ENCODE results near the gene CRY2. TPM values are rescaled to one million over a fixed set of nuclear protein-coding genes. Genes with fewer than 3 reads are reported as not detected.
A peak's percentile ranks its signal among the peaks of the same experiment; 100 is the strongest.

Gene CRY2
- polyA plus RNA-seq, 2 of the 4 experiments (the other 2 are of a cell fraction) = 3.2 to 4.1 TPM

GRCh38 chr11:45848654-45849081, 1.4 kb downstream of the CRY2 start:
- ChIA-PET POLR2A (interaction anchor here (0.6 kb wide), 1 partner anchor 31 kb away, joined by 3 read pairs; no protein-coding TSS in a partner anchor), CTCF (interaction anchor here (0.6 kb wide), 1 partner anchor 8 kb away, joined by 3 read pairs; no protein-coding TSS in a partner anchor)
- DNase-seq (ENCODE audit: low read depth in 1 of 2, low spot score in 1 of 2) = no peak
- no peak for ATAC-seq
- H3K4me3 ChIP-seq = no peak overlapping the region
- H3K27ac ChIP-seq = no peak overlapping the region; a peak in 1 of 6 replicates
- H3K4me2 ChIP-seq = peak overlapping the region; percentile 88
- 41% methylated on average over 8 of the region's 8 CpGs for WGBS (ENCODE audit: missing lambda C conversion rate)
- H3K9me3 ChIP-seq = no peaks in the 10 kb centered on the region
- TF ChIP-seq HOXB13 (CRISPR knock-in tag; IDR thresholded peaks at IDR 0.05; ENCODE audit: low read depth) (no peak), RAD21 (conservative IDR thresholded peaks at IDR 0.05 in 1 of 2, IDR thresholded peaks at IDR 0.05 in 1 of 2) (no peak), RARB (CRISPR knock-in tag; IDR thresholded peaks at IDR 0.05) (no peak), POLR2A (IDR thresholded peaks at IDR 0.05; ENCODE audit: low read length) (no peak), RCOR1 (IDR thresholded peaks at IDR 0.05; ENCODE audit: low read depth, low read length) (no peak), TP53 (CRISPR knock-in tag; IDR thresholded peaks at IDR 0.05) (no peak), FOXS1 (CRISPR knock-in tag; IDR thresholded peaks at IDR 0.05) (no peak), SMC3 (IDR thresholded peaks at IDR 0.05) (no peak), MAFK (IDR thresholded peaks at IDR 0.05; ENCODE audit: partially characterized antibody) (no peak), CHD4 (IDR thresholded peaks at IDR 0.05; ENCODE audit: borderline replicate concordance) (no peak), HOXA7 (CRISPR knock-in tag; IDR thresholded peaks at IDR 0.05) (no peak), RFX5 (IDR thresholded peaks at IDR 0.05) (no peak)
- no peak for FAIRE-seq
- H3K4me1 ChIP-seq = peaks cover 15% of the 10 kb centered on the region

- no peak overlapping the region for H3K4me3 ChIP-seq
- H3K4me2 ChIP-seq = no peak overlapping the region
- no peak for TF ChIP-seq TFCP2L1 (CRISPR knock-in tag; IDR thresholded peaks at IDR 0.05)
- TF ChIP-seq FOSB (CRISPR knock-in tag; IDR thresholded peaks at IDR 0.05) = no peak
- TF ChIP-seq, protein P1, sequence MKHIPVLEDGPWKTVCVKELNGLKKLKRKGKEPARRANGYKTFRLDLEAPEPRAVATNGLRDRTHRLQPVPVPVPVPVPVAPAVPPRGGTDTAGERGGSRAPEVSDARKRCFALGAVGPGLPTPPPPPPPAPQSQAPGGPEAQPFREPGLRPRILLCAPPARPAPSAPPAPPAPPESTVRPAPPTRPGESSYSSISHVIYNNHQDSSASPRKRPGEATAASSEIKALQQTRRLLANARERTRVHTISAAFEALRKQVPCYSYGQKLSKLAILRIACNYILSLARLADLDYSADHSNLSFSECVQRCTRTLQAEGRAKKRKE (CRISPR knock-in tag; IDR thresholded peaks at IDR 0.05; ENCODE audit: low read depth) = no peak
- TF ChIP-seq, protein P2, sequence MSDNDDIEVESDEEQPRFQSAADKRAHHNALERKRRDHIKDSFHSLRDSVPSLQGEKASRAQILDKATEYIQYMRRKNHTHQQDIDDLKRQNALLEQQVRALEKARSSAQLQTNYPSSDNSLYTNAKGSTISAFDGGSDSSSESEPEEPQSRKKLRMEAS (IDR thresholded peaks at IDR 0.05) = no peak
- no peak for TF ChIP-seq NFE2L2 (conservative IDR thresholded peaks at IDR 0.05; ENCODE audit: low read length)
- no peak for TF ChIP-seq PHF8 (IDR thresholded peaks at IDR 0.05; ENCODE audit: borderline replicate concordance, low read depth)
- no peak for TF ChIP-seq ESRRA (IDR thresholded peaks at IDR 0.05; ENCODE audit: borderline replicate concordance, low read length)
- no peak for TF ChIP-seq CBX8 (IDR thresholded peaks at IDR 0.05)
- TF ChIP-seq ZSCAN20 (CRISPR knock-in tag; IDR thresholded peaks at IDR 0.05) = no peak
- ChIA-PET POLR2A (no interaction called here), CTCF (interaction anchor here (0.6 to 1.9 kb wide), 7 partner anchors 10 to 480 kb away, joined by 3 to 9 read pairs (median 3); no protein-coding TSS in a partner anchor)
- no peak for DNase-seq (ENCODE audit: low read depth in 1 of 2, low spot score in 1 of 2)
- H3K27ac ChIP-seq = no peak overlapping the region
- no peak for FAIRE-seq
- no peak for ATAC-seq
- no peaks in the 10 kb centered on the region for H3K9me3 ChIP-seq
- 85% methylated on average over 2 of the region's 2 CpGs for WGBS (ENCODE audit: missing lambda C conversion rate)
- H3K4me1 ChIP-seq = peaks cover 12% of the 10 kb centered on the region; the same call in 2 of the 3 replicates
These were observed 3.2 kb downstream of the CRY2 start for GRCh38 chr11:45850446-45850845.

DNA sequence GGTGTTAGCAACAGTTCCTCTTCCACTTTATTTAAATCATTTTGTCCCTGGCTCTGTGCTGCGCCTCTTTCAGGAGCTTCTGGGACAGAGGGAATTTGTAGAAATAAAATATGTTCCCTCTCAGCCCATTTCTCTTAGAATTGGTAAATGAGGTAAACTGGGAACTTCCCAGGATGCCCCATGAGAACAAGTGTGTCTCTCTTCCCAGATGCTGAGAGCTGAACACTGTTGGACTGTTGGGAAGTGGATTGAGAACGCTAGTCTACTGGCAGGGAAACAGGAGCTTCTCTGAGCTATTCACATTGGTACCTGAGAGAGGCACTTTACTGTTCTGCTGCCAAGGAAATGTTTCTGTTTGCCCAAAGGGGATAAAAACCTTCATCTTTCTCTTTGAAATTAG, 4.0 kb downstream of the CRY2 start:
- no peak overlapping the region for H3K27ac ChIP-seq
- H3K4me1 ChIP-seq = peaks cover 12% of the 10 kb centered on the region; the same call in 2 of the 3 replicates
- H3K4me2 ChIP-seq = no peak overlapping the region
- DNase-seq (ENCODE audit: low read depth in 1 of 2, low spot score in 1 of 2) (no peak), ATAC-seq (no peak), FAIRE-seq (no peak)
- TF ChIP-seq RARB (CRISPR knock-in tag; IDR thresholded peaks at IDR 0.05) (no peak), EHMT2 (IDR thresholded peaks at IDR 0.05; ENCODE audit: low read depth) (no peak)
- WGBS (ENCODE audit: missing lambda C conversion rate) = 94% methylated on average over 2 of the region's 2 CpGs
- no peaks in the 10 kb centered on the region for H3K9me3 ChIP-seq
- H3K4me3 ChIP-seq = no peak overlapping the region
- ChIA-PET POLR2A (no interaction called here), CTCF (interaction anchor here (1.0 to 1.9 kb wide), 5 partner anchors 9 to 114 kb away, joined by 3 to 9 read pairs (median 5); no protein-coding TSS in a partner anchor)

Data from A549 (cell line).